ENCODE measurements around the gene ZFP90.

DNA sequence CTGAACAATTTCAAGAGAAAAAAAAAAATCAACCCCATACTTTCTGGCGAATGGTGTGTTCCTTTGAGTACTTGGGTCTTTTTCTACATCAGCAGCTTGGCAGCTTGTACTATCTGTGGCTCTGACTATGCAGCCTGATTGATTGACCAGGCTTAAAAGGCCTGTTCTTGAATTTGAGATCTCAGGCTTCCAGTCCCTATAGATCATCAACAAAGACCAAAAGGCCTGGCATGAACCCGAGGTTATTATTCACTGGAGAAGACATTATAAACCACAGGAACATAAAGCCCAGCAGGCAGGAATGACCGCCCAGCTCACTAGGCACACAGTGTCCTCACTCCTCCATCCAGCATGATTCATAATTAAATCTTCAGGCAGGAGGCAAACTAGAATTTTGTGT is 73.9 kb downstream of the ZFP90 start:
- TF ChIP-seq, protein P1, sequence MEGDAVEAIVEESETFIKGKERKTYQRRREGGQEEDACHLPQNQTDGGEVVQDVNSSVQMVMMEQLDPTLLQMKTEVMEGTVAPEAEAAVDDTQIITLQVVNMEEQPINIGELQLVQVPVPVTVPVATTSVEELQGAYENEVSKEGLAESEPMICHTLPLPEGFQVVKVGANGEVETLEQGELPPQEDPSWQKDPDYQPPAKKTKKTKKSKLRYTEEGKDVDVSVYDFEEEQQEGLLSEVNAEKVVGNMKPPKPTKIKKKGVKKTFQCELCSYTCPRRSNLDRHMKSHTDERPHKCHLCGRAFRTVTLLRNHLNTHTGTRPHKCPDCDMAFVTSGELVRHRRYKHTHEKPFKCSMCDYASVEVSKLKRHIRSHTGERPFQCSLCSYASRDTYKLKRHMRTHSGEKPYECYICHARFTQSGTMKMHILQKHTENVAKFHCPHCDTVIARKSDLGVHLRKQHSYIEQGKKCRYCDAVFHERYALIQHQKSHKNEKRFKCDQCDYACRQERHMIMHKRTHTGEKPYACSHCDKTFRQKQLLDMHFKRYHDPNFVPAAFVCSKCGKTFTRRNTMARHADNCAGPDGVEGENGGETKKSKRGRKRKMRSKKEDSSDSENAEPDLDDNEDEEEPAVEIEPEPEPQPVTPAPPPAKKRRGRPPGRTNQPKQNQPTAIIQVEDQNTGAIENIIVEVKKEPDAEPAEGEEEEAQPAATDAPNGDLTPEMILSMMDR (IDR thresholded peaks at IDR 0.05) = no peak
- TF ChIP-seq POLR2A (IDR thresholded peaks at IDR 0.05) (no peak), EP300 (IDR thresholded peaks at IDR 0.05) (no peak)
